ENCODE measurements around the gene ACRV1.
"Not testable (repeated sequence)": the region's sequence is repeated elsewhere in the genome, so short reads cannot be mapped to it uniquely, and the experiment has no call there.

Gene ACRV1

GRCh38 chr11:125680747-125681146, at the start of gene ACRV1:
Gene ACRV1, minus strand, starts transcription at chr11:125680847. Its CDS starts 67 bp downstream, at chr11:125680780.
- DNase-seq (ENCODE audit: low read depth in 2 of 2) = no peak

- DNase-seq (ENCODE audit: low read depth in 2 of 2) = no peak
Observed at GRCh38 chr11:125728969-125729368, 48.3 kb upstream of the ACRV1 start.

GRCh38 chr11:125724125-125724524, 43.5 kb upstream of the ACRV1 start:
- DNase-seq (ENCODE audit: low read depth in 2 of 2) = no peak

- no peak for DNase-seq (ENCODE audit: low read depth in 2 of 2)
Observed at GRCh38 chr11:125720781-125721180, 40.1 kb upstream of the ACRV1 start.

GRCh38 chr11:125704686-125705085, 24.0 kb upstream of the ACRV1 start:
- not testable (repeated sequence) for DNase-seq (ENCODE audit: low read depth in 2 of 2)

GRCh38 chr11:125701858-125702621, 21.4 kb upstream of the ACRV1 start:
- DNase-seq (ENCODE audit: low read depth in 2 of 2) = no peak

GRCh38 chr11:125701018-125701610, 20.5 kb upstream of the ACRV1 start:
- no peak for DNase-seq (ENCODE audit: low read depth in 2 of 2)

GRCh38 chr11:125694951-125695350, 14.3 kb upstream of the ACRV1 start:
- no peak for DNase-seq (ENCODE audit: low read depth in 2 of 2)

- no peak for DNase-seq (ENCODE audit: low read depth in 2 of 2)
Observed at GRCh38 chr11:125692887-125693286, 12.2 kb upstream of the ACRV1 start.

- no peak for DNase-seq (ENCODE audit: low read depth in 2 of 2)
Observed at GRCh38 chr11:125690006-125690405, 9.4 kb upstream of the ACRV1 start.

- no peak for DNase-seq (ENCODE audit: low read depth in 2 of 2)
Observed at GRCh38 chr11:125689274-125689859, 8.7 kb upstream of the ACRV1 start.

GRCh38 chr11:125688632-125689031, 8.0 kb upstream of the ACRV1 start:
- DNase-seq (ENCODE audit: low read depth in 2 of 2) = no peak

- DNase-seq (ENCODE audit: low read depth in 2 of 2) = no peak
Observed at GRCh38 chr11:125688066-125688465, 7.4 kb upstream of the ACRV1 start.

- DNase-seq (ENCODE audit: low read depth in 2 of 2) = no peak
Observed at GRCh38 chr11:125685228-125685627, 4.6 kb upstream of the ACRV1 start.

GRCh38 chr11:125679837-125680236, 810 bp downstream of the ACRV1 start:
- DNase-seq (ENCODE audit: low read depth in 2 of 2) = no peak

- DNase-seq (ENCODE audit: low read depth in 2 of 2) = no peak
Observed at GRCh38 chr11:125679397-125679796, 1.2 kb downstream of the ACRV1 start.

GRCh38 chr11:125675196-125675595, 5.5 kb downstream of the ACRV1 start:
- DNase-seq (ENCODE audit: low read depth in 2 of 2) = no peak

GRCh38 chr11:125674210-125674609, 6.4 kb downstream of the ACRV1 start:
- no peak for DNase-seq (ENCODE audit: low read depth in 2 of 2)

- DNase-seq (ENCODE audit: low read depth in 2 of 2) = no peak
Observed at GRCh38 chr11:125671561-125671960, 9.1 kb downstream of the ACRV1 start.

- no peak for DNase-seq (ENCODE audit: low read depth in 2 of 2)
Observed at GRCh38 chr11:125670172-125670571, 10.5 kb downstream of the ACRV1 start.

GRCh38 chr11:125667151-125667550, 13.5 kb downstream of the ACRV1 start:
- DNase-seq (ENCODE audit: low read depth in 2 of 2) = no peak

GRCh38 chr11:125663910-125664309, 16.7 kb downstream of the ACRV1 start:
- DNase-seq (ENCODE audit: low read depth in 2 of 2) = no peak

- DNase-seq (ENCODE audit: low read depth in 2 of 2) = no peak
Observed at GRCh38 chr11:125662689-125663088, 18.0 kb downstream of the ACRV1 start.

Measured in stimulated activated CD4-positive, alpha-beta T cell treated with anti-CD3 and anti-CD28 coated beads, Interleukin-15, amount 100 ng/mL, for 48 hours (primary cell).